Measurements from ENCODE around the gene SLC35E3. TPM values are rescaled to one million over a fixed set of nuclear protein-coding genes. Genes with fewer than 3 reads are reported as not detected.

SLC35E3 gene
- total and polyA plus RNA-seq, 7 donors: under 0.01 to 5.3 (median 1.8) TPM

DNA sequence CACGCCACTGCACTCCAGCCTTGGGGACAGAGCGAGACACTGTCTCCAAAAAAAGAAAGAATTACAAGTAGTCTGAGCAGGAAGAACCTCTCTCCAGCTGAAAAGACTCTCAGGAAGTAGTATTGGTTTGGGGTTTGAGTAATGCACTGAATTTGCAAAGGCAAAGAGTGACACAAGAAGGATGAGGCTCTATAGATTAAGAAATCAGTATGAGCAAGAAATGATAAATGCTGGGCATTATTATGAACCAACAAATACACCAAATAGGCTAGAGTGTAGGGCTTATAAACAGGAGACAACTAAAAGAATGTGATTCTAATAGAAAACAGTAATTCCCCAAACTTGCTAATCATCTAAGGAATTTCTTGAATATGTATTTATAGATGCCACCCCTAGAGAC is 2.6 kb upstream of the SLC35E3 start:
- TF ChIP-seq POLR2AphosphoS5 (IDR thresholded peaks at IDR 0.05): no peak
- TF ChIP-seq POLR2A (IDR thresholded peaks at IDR 0.05): no peak
- TF ChIP-seq, protein P1, sequence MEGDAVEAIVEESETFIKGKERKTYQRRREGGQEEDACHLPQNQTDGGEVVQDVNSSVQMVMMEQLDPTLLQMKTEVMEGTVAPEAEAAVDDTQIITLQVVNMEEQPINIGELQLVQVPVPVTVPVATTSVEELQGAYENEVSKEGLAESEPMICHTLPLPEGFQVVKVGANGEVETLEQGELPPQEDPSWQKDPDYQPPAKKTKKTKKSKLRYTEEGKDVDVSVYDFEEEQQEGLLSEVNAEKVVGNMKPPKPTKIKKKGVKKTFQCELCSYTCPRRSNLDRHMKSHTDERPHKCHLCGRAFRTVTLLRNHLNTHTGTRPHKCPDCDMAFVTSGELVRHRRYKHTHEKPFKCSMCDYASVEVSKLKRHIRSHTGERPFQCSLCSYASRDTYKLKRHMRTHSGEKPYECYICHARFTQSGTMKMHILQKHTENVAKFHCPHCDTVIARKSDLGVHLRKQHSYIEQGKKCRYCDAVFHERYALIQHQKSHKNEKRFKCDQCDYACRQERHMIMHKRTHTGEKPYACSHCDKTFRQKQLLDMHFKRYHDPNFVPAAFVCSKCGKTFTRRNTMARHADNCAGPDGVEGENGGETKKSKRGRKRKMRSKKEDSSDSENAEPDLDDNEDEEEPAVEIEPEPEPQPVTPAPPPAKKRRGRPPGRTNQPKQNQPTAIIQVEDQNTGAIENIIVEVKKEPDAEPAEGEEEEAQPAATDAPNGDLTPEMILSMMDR (IDR thresholded peaks at IDR 0.05): no peak
- no peak for TF ChIP-seq EP300 (IDR thresholded peaks at IDR 0.05)
- H3K27me3 ChIP-seq: no peaks in the 10 kb centered on the region
- no peak overlapping the region for H3K4me3 ChIP-seq
- H3K27ac ChIP-seq: no peak overlapping the region
- DNase-seq: no peak
- no peaks in the 10 kb centered on the region for H3K9me3 ChIP-seq
- peaks cover 0 to 32% (median 0%) of the 10 kb centered on the region in 4 donors for H3K36me3 ChIP-seq
- WGBS, 2 donors: 87 to 92% methylated on average over 2 of the region's 2 CpGs
- intact Hi-C loops (cut with DNase I): no loop called here
- peaks cover 0 to 18% (median 17%) of the 10 kb centered on the region in 4 donors for H3K4me1 ChIP-seq

DNA sequence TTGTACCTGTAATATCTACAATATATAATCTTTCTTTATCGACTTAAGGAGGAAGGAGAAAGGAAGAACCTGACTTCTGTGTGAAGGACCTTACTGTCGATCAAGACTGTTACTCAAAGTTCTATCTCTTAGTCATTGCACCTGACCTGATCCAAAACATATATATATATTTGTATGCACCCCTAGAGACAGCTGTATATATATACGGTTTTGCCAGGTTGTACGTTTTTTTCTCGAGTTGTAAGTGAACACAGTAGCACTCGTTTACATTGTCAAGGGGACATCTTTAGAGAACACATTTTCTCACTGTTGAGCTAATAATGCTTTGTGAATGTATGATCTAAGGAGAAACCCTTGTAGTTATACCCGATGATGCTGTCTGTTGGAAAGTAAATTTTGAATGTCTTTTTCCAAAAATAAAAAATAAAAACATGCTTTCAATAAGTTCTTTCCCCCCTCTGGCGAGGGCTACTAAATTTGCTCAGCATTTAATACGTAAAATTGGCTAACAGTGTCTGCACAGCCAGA is 536 bp upstream of the SLC35E3 start:
- intact Hi-C loops (cut with DNase I): loop anchor here (5.0 kb wide), 2 partner anchors 58 to 388 kb away; partner anchors contain the start of gene NUP107
- H3K27me3 ChIP-seq: no peaks in the 10 kb centered on the region
- DNase-seq: no peak
- 26 to 38% methylated on average over 9 of the region's 9 CpGs for WGBS, 2 donors
- no peaks in the 10 kb centered on the region for H3K9me3 ChIP-seq
- H3K27ac ChIP-seq: peak overlapping the region; percentile 79 to 83 (median 82)
- peaks cover 0 to 20% (median 0%) of the 10 kb centered on the region in 4 donors for H3K36me3 ChIP-seq
- peaks cover 0 to 21% (median 18%) of the 10 kb centered on the region in 4 donors for H3K4me1 ChIP-seq
- TF ChIP-seq POLR2A (IDR thresholded peaks at IDR 0.05) (no peak), POLR2AphosphoS5 (IDR thresholded peaks at IDR 0.05) (no peak), EP300 (IDR thresholded peaks at IDR 0.05) (no peak)
- TF ChIP-seq, protein P1 (IDR thresholded peaks at IDR 0.05): no peak
- H3K4me3 ChIP-seq: peak overlapping the region; percentile 63 to 77 (median 66)

- H3K4me1 ChIP-seq: peaks cover 0 to 21% (median 18%) of the 10 kb centered on the region in 4 donors
- DNase-seq: peak; percentile 79
- no peaks in the 10 kb centered on the region for H3K9me3 ChIP-seq
- peak overlapping the region; percentile 79 to 83 (median 82) for H3K27ac ChIP-seq
- peaks cover 0 to 14% (median 0%) of the 10 kb centered on the region in 4 donors for H3K36me3 ChIP-seq
- peak overlapping the region; percentile 63 to 77 (median 66) for H3K4me3 ChIP-seq
- TF ChIP-seq POLR2AphosphoS5 (IDR thresholded peaks at IDR 0.05) (no peak), EP300 (IDR thresholded peaks at IDR 0.05) (no peak), POLR2A (IDR thresholded peaks at IDR 0.05) (no peak)
- 2 to 4% methylated on average over 15 of the region's 15 CpGs for WGBS, 2 donors
- H3K27me3 ChIP-seq: no peaks in the 10 kb centered on the region
- intact Hi-C loops (cut with DNase I): loop anchor here (1.0 to 5.0 kb wide), 3 partner anchors 59 to 389 kb away; partner anchors contain the start of genes MDM2 and NUP107
These were observed 700 bp downstream of the SLC35E3 start for GRCh38 chr12:68746572-68747180.

DNA sequence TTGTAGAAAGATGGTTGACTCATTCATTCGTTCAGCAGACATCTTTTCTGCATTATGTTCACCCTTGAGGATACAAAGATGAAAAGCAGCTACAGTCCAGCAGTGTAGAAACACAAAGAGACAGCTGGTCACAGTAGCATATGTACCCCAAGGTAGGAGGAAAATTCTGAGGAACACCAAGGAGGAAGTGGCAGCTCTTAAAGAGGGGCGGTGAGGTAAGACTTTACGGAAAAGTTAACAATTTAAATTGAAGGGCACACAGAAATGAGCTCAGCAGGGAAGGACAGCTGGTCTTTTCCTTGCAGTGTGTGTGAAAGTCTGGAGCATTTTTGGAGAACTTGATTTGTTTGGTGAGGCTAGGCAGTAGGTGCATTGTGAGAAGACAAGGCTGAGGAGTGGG is 3.5 kb downstream of the SLC35E3 start:
- no peak for DNase-seq
- H3K9me3 ChIP-seq: no peaks in the 10 kb centered on the region
- 91 to 93% methylated on average over 3 of the region's 3 CpGs for WGBS, 2 donors
- peaks cover 0 to 21% (median 18%) of the 10 kb centered on the region in 4 donors for H3K4me1 ChIP-seq
- intact Hi-C loops (cut with DNase I): loop anchor here (5.0 kb wide), 2 partner anchors 62 to 392 kb away; partner anchors contain the start of gene NUP107
- H3K4me3 ChIP-seq: no peak overlapping the region
- H3K27ac ChIP-seq: no peak overlapping the region
- TF ChIP-seq POLR2AphosphoS5 (IDR thresholded peaks at IDR 0.05) (no peak), EP300 (IDR thresholded peaks at IDR 0.05) (no peak), POLR2A (IDR thresholded peaks at IDR 0.05) (no peak)
- TF ChIP-seq, protein P1 (IDR thresholded peaks at IDR 0.05): no peak
- H3K27me3 ChIP-seq: no peaks in the 10 kb centered on the region
- peaks cover 0 to 25% (median 5%) of the 10 kb centered on the region in 4 donors for H3K36me3 ChIP-seq

- H3K4me3 ChIP-seq: no peak overlapping the region
- no peaks in the 10 kb centered on the region for H3K27me3 ChIP-seq
- TF ChIP-seq POLR2AphosphoS5 (IDR thresholded peaks at IDR 0.05) (no peak), POLR2A (IDR thresholded peaks at IDR 0.05) (no peak), EP300 (IDR thresholded peaks at IDR 0.05) (no peak)
- TF ChIP-seq, protein P1 (IDR thresholded peaks at IDR 0.05): no peak
- intact Hi-C loops (cut with DNase I): loop anchor here (5.0 kb wide), 2 partner anchors 63 to 393 kb away; partner anchors contain the start of gene NUP107
- H3K36me3 ChIP-seq: peaks cover 0 to 29% (median 5%) of the 10 kb centered on the region in 4 donors
- no peak for DNase-seq
- H3K4me1 ChIP-seq: peaks cover 0 to 21% (median 18%) of the 10 kb centered on the region in 4 donors
- no peak overlapping the region for H3K27ac ChIP-seq
- H3K9me3 ChIP-seq: no peaks in the 10 kb centered on the region
- WGBS, 2 donors: 91 to 92% methylated on average over 4 of the region's 4 CpGs
These were observed 3.9 kb downstream of the SLC35E3 start for GRCh38 chr12:68749861-68750260.

Data from sigmoid colon (tissue), 7 donors.